Activated T-cell treated with anti-CD3 and anti-CD28 coated beads, Interleukin-2, amount 50 U/mL, for 4 hours (primary cell): Measurements from ENCODE around the gene SORCS2. TPM values are rescaled to one million over a fixed set of nuclear protein-coding genes. Genes with fewer than 3 reads are reported as not detected.

Source experiments
- ATAC-seq, 2 donors: fragments of 200-7000 bp; cut with Tn5 transposase; one replicate each; pipeline ENCODE4 v1.10.0; 2021
- DNase-seq: peaks from one replicate; pipeline ENCODE4 v3.0.0-alpha.2; 2020
- H3K27me3 Mint-ChIP-seq: one replicate; pipeline ENCODE4 v1.8.0; 2021; ENCODE audit warnings: low read depth, mixed read lengths
- H3K36me3 Mint-ChIP-seq: one replicate; pipeline ENCODE4 v1.8.0; 2022; ENCODE audit warnings: mixed read lengths; ENCODE audit not compliant: insufficient read depth
- H3K4me1 Mint-ChIP-seq: one replicate; pipeline ENCODE4 v1.8.0; 2021; ENCODE audit warnings: low read depth, mixed read lengths
- H3K4me3 Mint-ChIP-seq: one replicate; pipeline ENCODE4 v1.8.0; 2021; ENCODE audit warnings: mild to moderate bottlenecking, moderate library complexity, mixed read lengths
- H3K9me3 Mint-ChIP-seq: one replicate; pipeline ENCODE4 v1.8.0; 2021; ENCODE audit warnings: mixed read lengths
- total RNA-seq, 3 donors: library from RNA; stranded (reverse); gene quantifications; one replicate each; pipeline ENCODE4 v1.2.1, GENCODE V29; 2021

Gene SORCS2
- total RNA-seq, 3 donors from 2014 or later = 0.18 to 0.43 TPM; not detected in 1

DNA sequence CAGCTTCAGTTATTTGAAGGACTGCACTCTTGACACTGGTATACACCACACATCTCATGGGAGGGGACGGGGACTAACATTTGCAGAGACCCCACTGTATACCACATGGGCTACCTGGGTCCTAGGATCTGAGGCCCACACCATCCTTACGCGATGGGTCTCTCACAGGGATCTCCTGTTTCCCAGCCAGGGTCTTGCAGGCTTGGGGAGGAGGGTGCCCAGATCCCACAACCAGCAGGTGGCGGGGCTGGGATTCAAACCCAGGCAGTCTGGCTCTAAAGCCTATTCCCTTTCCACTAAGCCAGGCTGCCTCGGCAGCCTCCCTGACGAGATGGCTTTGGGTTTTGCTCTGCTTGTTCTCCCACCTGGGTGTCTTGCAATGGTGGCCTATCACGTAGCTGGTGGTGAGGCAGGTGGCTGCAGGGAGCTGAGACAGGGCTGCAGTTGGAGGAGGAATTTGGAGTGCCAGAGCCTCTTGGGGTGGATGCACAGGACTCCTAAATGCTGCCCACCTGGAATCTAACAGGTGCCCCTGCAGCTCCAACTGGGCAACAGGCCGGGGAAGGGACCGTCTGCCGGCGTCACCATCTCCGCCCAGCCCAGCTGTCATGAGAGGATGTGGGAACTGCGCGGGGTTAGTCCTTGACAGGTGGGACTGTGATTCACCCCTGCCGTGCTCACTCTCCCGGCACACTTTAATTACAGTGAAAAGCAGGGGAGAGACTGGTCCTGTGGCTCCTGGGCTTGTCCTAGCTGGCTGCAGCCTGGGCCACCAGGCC is 131.7 kb downstream of the SORCS2 start:
- ATAC-seq = peak; percentile 34 to 44
- H3K27me3 Mint-ChIP-seq = peaks cover 9% of the 10 kb centered on the region

GRCh38 chr4:7324651-7325121 is 132.3 kb downstream of the SORCS2 start:
- Mint-ChIP-seq H3K9me3 (peaks cover 6% of the 10 kb centered on the region), H3K36me3 (no peaks in the 10 kb centered on the region), H3K4me3 (no peak overlapping the region), H3K27me3 (peaks cover 9% of the 10 kb centered on the region), H3K4me1 (no peaks in the 10 kb centered on the region)
- ATAC-seq (peak; percentile 33 to 35), DNase-seq (no peak)

More for the DNA sequence above, 131.7 kb downstream of the SORCS2 start:
- Mint-ChIP-seq H3K9me3 (peaks cover 10% of the 10 kb centered on the region), H3K36me3 (no peaks in the 10 kb centered on the region), H3K4me1 (no peaks in the 10 kb centered on the region), H3K4me3 (no peak overlapping the region)
- no peak for DNase-seq

GRCh38 chr4:7325541-7325940 is 133.2 kb downstream of the SORCS2 start:
- H3K9me3 Mint-ChIP-seq = peaks cover 6% of the 10 kb centered on the region

DNA sequence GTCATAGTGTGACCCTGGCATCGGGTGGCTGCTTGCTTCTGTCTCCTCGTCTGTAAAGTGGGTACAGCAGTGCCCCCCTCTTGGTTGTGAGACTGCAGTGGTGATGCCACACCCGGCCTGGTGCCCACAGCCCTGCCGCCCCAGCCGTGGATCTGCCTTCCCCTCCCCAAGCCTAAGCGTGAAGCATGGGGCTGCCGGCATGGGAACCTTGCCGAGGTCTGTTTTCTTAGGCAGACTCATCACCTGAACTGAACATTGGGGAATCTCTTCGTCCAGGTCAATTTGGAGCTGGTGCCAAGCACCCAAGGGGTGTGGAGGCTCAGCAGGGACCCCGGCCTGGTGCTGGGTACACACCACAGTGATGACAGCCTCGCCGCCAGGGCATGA is 134.0 kb downstream of the SORCS2 start:
- no peak overlapping the region for H3K4me3 Mint-ChIP-seq
- H3K27me3 Mint-ChIP-seq = peaks cover 6% of the 10 kb centered on the region
- DNase-seq (no peak), ATAC-seq (no peak)
- H3K4me1 Mint-ChIP-seq = no peaks in the 10 kb centered on the region
- H3K9me3 Mint-ChIP-seq = peaks cover under 1% of the 10 kb centered on the region
- H3K36me3 Mint-ChIP-seq = no peaks in the 10 kb centered on the region

More at GRCh38 chr4:7325541-7325940, 133.2 kb downstream of the SORCS2 start:
- Mint-ChIP-seq H3K27me3 (peaks cover 9% of the 10 kb centered on the region), H3K36me3 (no peaks in the 10 kb centered on the region), H3K4me3 (no peak overlapping the region), H3K4me1 (no peaks in the 10 kb centered on the region)
- no peak for DNase-seq
- no peak for ATAC-seq

DNA sequence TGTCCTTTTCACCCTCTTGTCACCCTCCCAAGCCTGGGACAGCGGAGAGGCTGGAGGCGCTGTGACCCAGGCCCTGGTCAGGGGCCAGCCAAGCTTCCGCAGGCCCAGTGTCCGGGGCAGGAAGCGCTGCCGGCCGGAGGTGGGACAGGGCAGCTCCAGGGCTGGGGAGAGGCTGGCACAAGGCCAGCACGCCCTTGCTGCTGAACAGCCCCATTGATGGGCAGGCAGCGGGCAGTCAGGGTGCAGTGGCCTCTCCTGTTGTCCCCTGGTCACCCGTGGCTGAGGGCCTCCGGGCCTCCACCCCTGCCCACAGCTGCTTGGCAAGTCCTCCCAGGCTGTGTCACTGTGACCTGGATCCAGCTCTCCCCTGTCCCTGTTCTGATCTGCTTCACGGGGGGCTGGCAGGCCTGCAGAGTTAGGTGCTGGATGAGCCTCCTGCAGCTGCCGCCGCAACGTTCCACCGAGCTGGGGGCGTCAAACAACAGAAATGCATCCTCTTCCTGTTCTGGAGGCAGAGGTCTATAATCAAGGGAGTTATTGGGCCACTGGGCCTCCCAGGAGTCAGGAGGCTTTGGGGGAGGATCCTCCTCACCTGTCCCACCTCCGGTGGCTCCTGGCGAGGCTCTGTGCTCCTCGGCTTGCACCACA is 134.5 kb downstream of the SORCS2 start:
- ATAC-seq (no peak), DNase-seq (no peak)
- Mint-ChIP-seq H3K9me3 (no peaks in the 10 kb centered on the region), H3K27me3 (peaks cover 5% of the 10 kb centered on the region), H3K4me1 (no peaks in the 10 kb centered on the region), H3K4me3 (no peak overlapping the region), H3K36me3 (no peaks in the 10 kb centered on the region)

GRCh38 chr4:7327341-7327885 is 135.1 kb downstream of the SORCS2 start:
- no peak for ATAC-seq
- H3K9me3 Mint-ChIP-seq = no peaks in the 10 kb centered on the region
- no peaks in the 10 kb centered on the region for H3K36me3 Mint-ChIP-seq
- H3K27me3 Mint-ChIP-seq = peaks cover 5% of the 10 kb centered on the region
- no peak for DNase-seq
- no peak overlapping the region for H3K4me3 Mint-ChIP-seq
- no peaks in the 10 kb centered on the region for H3K4me1 Mint-ChIP-seq

- Mint-ChIP-seq H3K27me3 (peaks cover 5% of the 10 kb centered on the region), H3K36me3 (no peaks in the 10 kb centered on the region), H3K4me1 (no peaks in the 10 kb centered on the region), H3K4me3 (no peak overlapping the region), H3K9me3 (no peaks in the 10 kb centered on the region)
- no peak for ATAC-seq
- DNase-seq = no peak
Measured at GRCh38 chr4:7328162-7328912, 136.0 kb downstream of the SORCS2 start.

GRCh38 chr4:7328913-7329638 is 136.7 kb downstream of the SORCS2 start:
- no peak overlapping the region for H3K4me3 Mint-ChIP-seq
- H3K27me3 Mint-ChIP-seq = peaks cover under 1% of the 10 kb centered on the region
- no peak for ATAC-seq
- no peaks in the 10 kb centered on the region for H3K4me1 Mint-ChIP-seq
- no peaks in the 10 kb centered on the region for H3K36me3 Mint-ChIP-seq
- DNase-seq = no peak
- no peaks in the 10 kb centered on the region for H3K9me3 Mint-ChIP-seq

- no peaks in the 10 kb centered on the region for H3K36me3 Mint-ChIP-seq
- DNase-seq = no peak
Measured at GRCh38 chr4:7330031-7330596, 137.8 kb downstream of the SORCS2 start.

DNA sequence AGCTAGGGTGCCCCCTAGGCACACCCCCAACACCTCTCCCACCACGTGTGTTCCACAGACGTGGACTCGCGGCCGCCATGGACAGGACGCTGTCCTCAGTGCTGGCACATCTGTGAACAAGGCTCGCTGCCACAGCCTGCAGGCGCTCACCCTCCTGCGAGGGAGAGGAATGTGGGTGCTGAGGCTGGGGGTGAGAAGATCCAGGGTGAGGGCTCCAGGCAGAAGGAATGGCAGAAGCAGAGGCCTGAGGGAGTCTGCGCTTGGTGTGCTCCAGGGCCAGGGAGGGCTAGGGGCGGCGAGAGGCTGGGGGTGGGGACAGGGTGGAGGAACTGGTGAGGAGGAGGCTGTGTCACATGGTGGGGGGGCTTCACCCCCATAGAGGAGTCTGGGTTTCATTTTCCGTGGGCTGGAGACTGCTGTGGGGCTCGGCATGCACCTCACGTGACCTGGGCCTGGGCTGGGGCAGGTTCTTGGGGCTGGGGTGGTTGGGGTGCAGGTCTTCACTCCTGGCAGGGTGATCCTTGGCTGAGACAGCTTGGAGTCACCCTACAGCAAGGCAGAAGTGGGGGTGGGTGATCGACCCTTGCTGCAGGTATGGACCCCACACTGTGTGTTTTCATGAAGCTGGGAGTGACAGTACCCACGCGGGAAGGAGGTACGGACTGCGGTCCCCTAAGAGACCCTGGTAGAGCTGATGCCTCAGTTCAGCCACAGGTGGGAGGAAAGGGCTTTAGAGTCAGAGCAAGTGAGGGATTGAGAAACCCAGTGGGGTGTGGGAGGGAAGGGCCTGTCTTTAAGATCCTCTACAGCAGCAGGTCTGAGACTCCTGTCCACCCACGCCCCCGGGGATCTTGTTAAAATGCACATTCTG is 138.7 kb downstream of the SORCS2 start:
- Mint-ChIP-seq H3K4me3 (no peak overlapping the region), H3K36me3 (no peaks in the 10 kb centered on the region), H3K4me1 (no peaks in the 10 kb centered on the region), H3K27me3 (peaks cover 4% of the 10 kb centered on the region), H3K9me3 (no peaks in the 10 kb centered on the region)
- no peak for DNase-seq
- ATAC-seq = no peak

More at GRCh38 chr4:7330031-7330596, 137.8 kb downstream of the SORCS2 start:
- no peaks in the 10 kb centered on the region for H3K9me3 Mint-ChIP-seq
- peaks cover 3% of the 10 kb centered on the region for H3K27me3 Mint-ChIP-seq
- no peaks in the 10 kb centered on the region for H3K4me1 Mint-ChIP-seq
- no peak overlapping the region for H3K4me3 Mint-ChIP-seq
- no peak for ATAC-seq

DNA sequence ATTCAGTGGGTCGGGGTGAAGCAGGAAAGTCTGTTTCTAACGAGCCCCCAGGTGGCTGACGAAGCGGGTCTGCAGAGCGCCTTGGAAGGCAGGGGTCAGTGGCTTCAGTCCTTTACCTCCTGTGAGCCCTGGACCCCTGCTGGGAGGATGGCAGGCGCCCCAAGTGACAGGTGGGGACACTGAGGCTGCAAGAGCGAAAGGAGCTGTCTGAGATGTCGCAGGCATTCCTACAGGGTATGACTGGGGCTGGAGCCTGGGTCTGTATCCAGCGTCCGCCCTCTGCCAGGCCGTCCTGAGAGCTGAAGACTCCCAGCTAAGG is 139.3 kb downstream of the SORCS2 start:
- Mint-ChIP-seq H3K36me3 (no peaks in the 10 kb centered on the region), H3K4me1 (no peaks in the 10 kb centered on the region), H3K27me3 (peaks cover 4% of the 10 kb centered on the region), H3K4me3 (no peak overlapping the region), H3K9me3 (no peaks in the 10 kb centered on the region)
- DNase-seq (no peak), ATAC-seq (no peak)

DNA sequence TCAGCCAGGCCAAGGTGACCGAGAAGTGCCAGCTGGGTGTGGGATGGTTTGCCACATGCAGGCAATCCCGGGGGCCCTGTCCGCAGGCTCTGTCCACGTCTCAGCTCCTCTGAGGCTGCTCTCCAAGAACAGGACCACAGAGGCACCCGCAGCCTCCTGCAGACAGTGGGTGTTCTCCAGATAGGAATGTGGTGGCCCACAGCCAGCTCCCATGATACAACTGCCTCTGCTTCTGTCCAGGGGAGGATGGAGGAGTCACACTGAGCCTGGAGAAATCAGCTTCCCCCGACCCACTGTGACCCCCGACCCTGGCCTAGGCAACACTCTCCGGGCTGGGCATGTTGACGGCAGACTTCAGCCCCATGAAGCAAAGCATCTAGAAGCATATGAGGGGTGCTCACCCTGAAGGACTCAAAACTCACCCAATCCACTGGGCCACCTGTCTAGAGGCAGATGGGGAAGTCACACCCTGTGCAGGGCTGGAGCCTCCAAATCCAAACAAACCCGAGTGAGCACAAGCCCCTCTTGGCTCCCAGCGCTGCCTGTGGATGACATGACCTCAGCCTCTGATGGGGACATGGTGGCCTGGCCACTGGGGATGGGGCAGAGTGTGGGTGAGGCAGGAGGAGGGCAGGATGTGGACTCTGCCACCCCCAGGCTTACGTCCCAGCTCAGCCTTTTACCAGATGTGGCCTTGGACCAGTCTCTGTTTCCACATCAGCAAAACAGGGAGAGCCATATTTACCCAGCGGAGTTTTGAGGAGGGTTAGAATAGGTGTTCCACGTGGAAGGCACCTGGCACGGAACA is 140.1 kb downstream of the SORCS2 start:
- no peak overlapping the region for H3K4me3 Mint-ChIP-seq
- H3K4me1 Mint-ChIP-seq = no peaks in the 10 kb centered on the region
- peak in 1 of 2 donors; percentile 6 for ATAC-seq
- no peaks in the 10 kb centered on the region for H3K9me3 Mint-ChIP-seq
- H3K27me3 Mint-ChIP-seq = peaks cover 4% of the 10 kb centered on the region
- no peaks in the 10 kb centered on the region for H3K36me3 Mint-ChIP-seq
- no peak for DNase-seq
